AG04450 (cell line): Measurements from ENCODE around the gene RIMBP2. TPM values are rescaled to one million over a fixed set of nuclear protein-coding genes. Genes with fewer than 3 reads are reported as not detected.

ENCODE experiments used
- CTCF ChIA-PET: fragments of 300-600, 350-600 bp; formaldehyde crosslinking; extraction: SDS; loops from one replicate; lab custom pipeline; 2022; ENCODE audit warnings: antibody characterized with exemption, inconsistent platforms; lab: Charles Lee
- POLR2A ChIA-PET: fragments of 350-600 bp; formaldehyde crosslinking; extraction: SDS; loops from one replicate; lab custom pipeline; 2021; ENCODE audit warnings: antibody characterized with exemption, inconsistent platforms; lab: Yijun Ruan, JAX
- DNase-seq: peaks from one replicate; pipeline ENCODE4 v3.0.0-alpha.2; 2011; ENCODE audit warnings: low read depth, low spot score
- H3K27ac ChIP-seq: one replicate; pipeline ENCODE4 v1.5.1; 2012; ENCODE audit warnings: low read depth, low read length, control low read depth
- H3K27me3 ChIP-seq: one replicate; pipeline ENCODE4 v1.6.0; 2012; ENCODE audit warnings: low read length; ENCODE audit not compliant: control insufficient read depth, insufficient read depth
- H3K4me3 ChIP-seq: 2 replicates; pipeline ENCODE4 v1.5.1; 2011; ENCODE audit warnings: mild to moderate bottlenecking, low read depth, low read length, control low read depth
- H3K9me3 ChIP-seq: 2 replicates; pipeline ENCODE4 v1.5.1; 2012; ENCODE audit warnings: low read length; ENCODE audit not compliant: control insufficient read depth, insufficient read depth
- CTCF ChIP-seq: IDR thresholded peaks from 2 replicates; pipeline ENCODE4 v1.5.1; 2011; ENCODE audit warnings: low read depth, low read length, control low read depth, inconsistent platforms
- polyA plus RNA-seq: library from polyadenylated mRNA; depleted of rRNA; stranded (reverse); fragments of >200 nt; gene quantifications from 2 replicates; pipeline ENCODE4 v1.2.3, GENCODE V29; 2011

RIMBP2 gene
- polyA plus RNA-seq, 1 experiment, result not detected

DNA sequence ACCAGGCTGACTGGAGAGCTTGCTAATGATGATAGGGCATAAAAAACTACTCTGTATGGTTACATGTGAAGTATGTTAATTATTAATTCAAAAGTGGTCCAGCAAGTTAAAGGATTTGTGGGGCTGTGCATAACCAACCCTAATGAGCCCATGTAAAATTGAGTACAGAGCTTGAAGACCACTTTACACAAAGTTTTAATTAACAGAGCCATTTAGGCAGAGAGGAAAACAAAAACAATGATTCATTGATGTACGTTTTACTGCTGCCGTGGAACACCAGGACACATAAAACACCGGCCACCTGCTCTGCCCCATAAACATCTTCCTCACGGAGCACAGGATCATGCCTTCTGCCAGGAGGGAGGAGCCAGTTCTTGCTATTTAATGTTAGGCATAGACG lies 83.5 kb downstream of the RIMBP2 start:
- no peaks in the 10 kb centered on the region for H3K27me3 ChIP-seq
- TF ChIP-seq CTCF, result no peak
- ChIA-PET CTCF (no interaction called here), POLR2A (no interaction called here)
- H3K4me3 ChIP-seq, result no peak overlapping the region
- DNase-seq, result no peak
- peaks cover 45% of the 10 kb centered on the region for H3K9me3 ChIP-seq
- H3K27ac ChIP-seq, result no peak overlapping the region

- Histone ChIP-seq H3K4me3 (no peak overlapping the region), H3K27me3 (no peaks in the 10 kb centered on the region), H3K27ac (no peak overlapping the region), H3K9me3 (peaks cover 31% of the 10 kb centered on the region; the same call in 1 of the 2 replicates)
- CTCF ChIA-PET, result no interaction called here
- no peak for TF ChIP-seq CTCF
- no peak for DNase-seq
- POLR2A ChIA-PET, result no interaction called here
Measured at GRCh38 chr12:130628304-130628703, 87.8 kb downstream of the RIMBP2 start.

- CTCF ChIA-PET, result no interaction called here
- Histone ChIP-seq H3K27ac (no peak overlapping the region), H3K27me3 (no peaks in the 10 kb centered on the region), H3K4me3 (no peak overlapping the region), H3K9me3 (peaks cover 27% of the 10 kb centered on the region; the same call in 1 of the 2 replicates)
- DNase-seq, result no peak
- TF ChIP-seq CTCF, result no peak
- POLR2A ChIA-PET, result no interaction called here
Measured at GRCh38 chr12:130627175-130627574, 88.9 kb downstream of the RIMBP2 start.

DNA sequence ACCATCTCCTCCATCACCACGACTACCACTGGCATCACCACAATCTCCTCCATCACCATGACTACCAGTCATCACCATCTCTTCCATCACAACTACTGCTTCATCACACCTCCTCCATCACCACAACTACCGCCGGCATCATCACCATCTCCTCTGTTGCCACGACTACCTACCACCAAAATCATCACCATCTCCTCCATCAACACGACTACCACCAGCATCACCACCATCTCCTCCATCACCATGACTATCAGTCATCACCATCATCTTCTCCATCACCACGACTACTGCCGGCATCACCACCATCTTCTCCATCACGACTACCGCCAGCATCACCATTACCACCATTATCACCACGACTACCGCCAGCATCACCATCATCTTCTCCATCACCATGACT lies 89.5 kb downstream of the RIMBP2 start:
- DNase-seq, result no peak
- ChIA-PET CTCF (no interaction called here), POLR2A (no interaction called here)
- H3K27ac ChIP-seq, result no peak overlapping the region
- TF ChIP-seq CTCF, result no peak
- peaks cover 33% of the 10 kb centered on the region; the same call in 1 of the 2 replicates for H3K9me3 ChIP-seq
- H3K27me3 ChIP-seq, result no peaks in the 10 kb centered on the region
- H3K4me3 ChIP-seq, result no peak overlapping the region

- CTCF ChIA-PET, result no interaction called here
- TF ChIP-seq CTCF, result no peak
- H3K4me3 ChIP-seq, result no peak overlapping the region
- no peak overlapping the region for H3K27ac ChIP-seq
- POLR2A ChIA-PET, result no interaction called here
- no peaks in the 10 kb centered on the region for H3K27me3 ChIP-seq
- DNase-seq, result no peak
- H3K9me3 ChIP-seq, result peaks cover 47% of the 10 kb centered on the region
Measured at GRCh38 chr12:130625201-130625600, 90.9 kb downstream of the RIMBP2 start.
